ENCODE measurements around the gene SLC49A3. TPM values are rescaled to one million over a fixed set of nuclear protein-coding genes. Genes with fewer than 3 reads are reported as not detected.

Gene SLC49A3
- total and polyA plus RNA-seq, 2 of the 13 experiments (the other 11 are each of a cell fraction or from before 2014, with no cell fraction given) = 0.07 to 0.17 TPM

DNA sequence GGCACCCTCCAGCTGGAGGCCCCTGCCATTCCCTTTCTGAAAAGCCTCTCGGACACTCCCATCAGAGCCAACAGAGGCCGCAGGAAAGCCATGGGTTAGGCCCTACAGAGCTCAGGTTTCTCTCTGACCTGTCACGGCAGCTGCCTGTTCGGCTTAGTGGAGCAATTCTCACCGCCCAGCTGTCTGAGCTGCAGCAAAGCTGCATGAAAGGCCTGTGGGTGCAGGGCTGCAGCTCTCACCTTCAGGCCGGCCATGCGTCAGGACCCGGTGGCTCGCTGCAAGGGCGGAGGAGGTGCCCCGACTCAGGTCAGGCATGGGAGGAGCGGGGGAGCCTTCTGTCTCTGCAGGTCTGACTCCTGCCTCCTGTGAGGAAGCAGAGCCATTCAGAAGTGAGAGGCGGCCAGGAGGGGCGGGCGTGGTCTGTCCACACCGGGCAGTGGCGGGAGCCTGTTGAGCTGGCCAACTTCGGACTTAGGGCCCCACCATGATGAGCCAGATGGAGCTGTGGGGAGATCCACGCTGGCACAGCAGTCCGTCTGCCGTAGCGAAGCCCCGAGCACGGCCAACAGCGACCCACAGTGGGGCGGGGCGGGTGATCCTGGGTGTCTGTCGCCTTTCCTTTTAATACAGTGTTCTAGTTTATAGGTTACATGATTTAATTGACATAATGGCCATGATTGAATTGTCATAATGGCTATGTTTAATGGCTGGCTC, 40.2 kb downstream of the SLC49A3 start (continued):
- TF ChIP-seq, protein P1, sequence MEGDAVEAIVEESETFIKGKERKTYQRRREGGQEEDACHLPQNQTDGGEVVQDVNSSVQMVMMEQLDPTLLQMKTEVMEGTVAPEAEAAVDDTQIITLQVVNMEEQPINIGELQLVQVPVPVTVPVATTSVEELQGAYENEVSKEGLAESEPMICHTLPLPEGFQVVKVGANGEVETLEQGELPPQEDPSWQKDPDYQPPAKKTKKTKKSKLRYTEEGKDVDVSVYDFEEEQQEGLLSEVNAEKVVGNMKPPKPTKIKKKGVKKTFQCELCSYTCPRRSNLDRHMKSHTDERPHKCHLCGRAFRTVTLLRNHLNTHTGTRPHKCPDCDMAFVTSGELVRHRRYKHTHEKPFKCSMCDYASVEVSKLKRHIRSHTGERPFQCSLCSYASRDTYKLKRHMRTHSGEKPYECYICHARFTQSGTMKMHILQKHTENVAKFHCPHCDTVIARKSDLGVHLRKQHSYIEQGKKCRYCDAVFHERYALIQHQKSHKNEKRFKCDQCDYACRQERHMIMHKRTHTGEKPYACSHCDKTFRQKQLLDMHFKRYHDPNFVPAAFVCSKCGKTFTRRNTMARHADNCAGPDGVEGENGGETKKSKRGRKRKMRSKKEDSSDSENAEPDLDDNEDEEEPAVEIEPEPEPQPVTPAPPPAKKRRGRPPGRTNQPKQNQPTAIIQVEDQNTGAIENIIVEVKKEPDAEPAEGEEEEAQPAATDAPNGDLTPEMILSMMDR (CRISPR knock-in tag; IDR thresholded peaks at IDR 0.05) = 0 out of 2 replicates have a peak, but pooled peaks have one; percentile 7
- TF ChIP-seq SNAPC5 (CRISPR knock-in tag; IDR thresholded peaks at IDR 0.05; ENCODE audit: borderline replicate concordance) (no peak), TCF7L2 (IDR thresholded peaks at IDR 0.05; ENCODE audit: low read depth, low read length) (no peak), TEAD3 (CRISPR knock-in tag; optimal IDR thresholded peaks at IDR 0.05; ENCODE audit: borderline replicate concordance) (peak; percentile 43), SMAD9 (CRISPR knock-in tag; IDR thresholded peaks at IDR 0.05) (no peak), ATF7-NPFF (CRISPR knock-in tag; IDR thresholded peaks at IDR 0.05; ENCODE audit: low read depth) (no peak), ZBTB38 (CRISPR knock-in tag; IDR thresholded peaks at IDR 0.05) (peak; percentile 38; the same call in 1 of the 2 replicates), FOSL1 (CRISPR knock-in tag; IDR thresholded peaks at IDR 0.05; ENCODE audit: borderline replicate concordance) (no peak)
- TF ChIP-seq, protein P2, sequence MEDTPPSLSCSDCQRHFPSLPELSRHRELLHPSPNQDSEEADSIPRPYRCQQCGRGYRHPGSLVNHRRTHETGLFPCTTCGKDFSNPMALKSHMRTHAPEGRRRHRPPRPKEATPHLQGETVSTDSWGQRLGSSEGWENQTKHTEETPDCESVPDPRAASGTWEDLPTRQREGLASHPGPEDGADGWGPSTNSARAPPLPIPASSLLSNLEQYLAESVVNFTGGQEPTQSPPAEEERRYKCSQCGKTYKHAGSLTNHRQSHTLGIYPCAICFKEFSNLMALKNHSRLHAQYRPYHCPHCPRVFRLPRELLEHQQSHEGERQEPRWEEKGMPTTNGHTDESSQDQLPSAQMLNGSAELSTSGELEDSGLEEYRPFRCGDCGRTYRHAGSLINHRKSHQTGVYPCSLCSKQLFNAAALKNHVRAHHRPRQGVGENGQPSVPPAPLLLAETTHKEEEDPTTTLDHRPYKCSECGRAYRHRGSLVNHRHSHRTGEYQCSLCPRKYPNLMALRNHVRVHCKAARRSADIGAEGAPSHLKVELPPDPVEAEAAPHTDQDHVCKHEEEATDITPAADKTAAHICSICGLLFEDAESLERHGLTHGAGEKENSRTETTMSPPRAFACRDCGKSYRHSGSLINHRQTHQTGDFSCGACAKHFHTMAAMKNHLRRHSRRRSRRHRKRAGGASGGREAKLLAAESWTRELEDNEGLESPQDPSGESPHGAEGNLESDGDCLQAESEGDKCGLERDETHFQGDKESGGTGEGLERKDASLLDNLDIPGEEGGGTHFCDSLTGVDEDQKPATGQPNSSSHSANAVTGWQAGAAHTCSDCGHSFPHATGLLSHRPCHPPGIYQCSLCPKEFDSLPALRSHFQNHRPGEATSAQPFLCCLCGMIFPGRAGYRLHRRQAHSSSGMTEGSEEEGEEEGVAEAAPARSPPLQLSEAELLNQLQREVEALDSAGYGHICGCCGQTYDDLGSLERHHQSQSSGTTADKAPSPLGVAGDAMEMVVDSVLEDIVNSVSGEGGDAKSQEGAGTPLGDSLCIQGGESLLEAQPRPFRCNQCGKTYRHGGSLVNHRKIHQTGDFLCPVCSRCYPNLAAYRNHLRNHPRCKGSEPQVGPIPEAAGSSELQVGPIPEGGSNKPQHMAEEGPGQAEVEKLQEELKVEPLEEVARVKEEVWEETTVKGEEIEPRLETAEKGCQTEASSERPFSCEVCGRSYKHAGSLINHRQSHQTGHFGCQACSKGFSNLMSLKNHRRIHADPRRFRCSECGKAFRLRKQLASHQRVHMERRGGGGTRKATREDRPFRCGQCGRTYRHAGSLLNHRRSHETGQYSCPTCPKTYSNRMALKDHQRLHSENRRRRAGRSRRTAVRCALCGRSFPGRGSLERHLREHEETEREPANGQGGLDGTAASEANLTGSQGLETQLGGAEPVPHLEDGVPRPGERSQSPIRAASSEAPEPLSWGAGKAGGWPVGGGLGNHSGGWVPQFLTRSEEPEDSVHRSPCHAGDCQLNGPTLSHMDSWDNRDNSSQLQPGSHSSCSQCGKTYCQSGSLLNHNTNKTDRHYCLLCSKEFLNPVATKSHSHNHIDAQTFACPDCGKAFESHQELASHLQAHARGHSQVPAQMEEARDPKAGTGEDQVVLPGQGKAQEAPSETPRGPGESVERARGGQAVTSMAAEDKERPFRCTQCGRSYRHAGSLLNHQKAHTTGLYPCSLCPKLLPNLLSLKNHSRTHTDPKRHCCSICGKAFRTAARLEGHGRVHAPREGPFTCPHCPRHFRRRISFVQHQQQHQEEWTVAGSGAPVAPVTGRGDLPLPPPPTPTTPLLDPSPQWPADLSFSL (CRISPR knock-in tag; IDR thresholded peaks at IDR 0.05) = no peak
- TF ChIP-seq, protein P3, sequence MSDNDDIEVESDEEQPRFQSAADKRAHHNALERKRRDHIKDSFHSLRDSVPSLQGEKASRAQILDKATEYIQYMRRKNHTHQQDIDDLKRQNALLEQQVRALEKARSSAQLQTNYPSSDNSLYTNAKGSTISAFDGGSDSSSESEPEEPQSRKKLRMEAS (IDR thresholded peaks at IDR 0.05) = 0 out of 2 replicates have a peak, but pooled peaks have one; percentile 37
- TF ChIP-seq, protein P4, sequence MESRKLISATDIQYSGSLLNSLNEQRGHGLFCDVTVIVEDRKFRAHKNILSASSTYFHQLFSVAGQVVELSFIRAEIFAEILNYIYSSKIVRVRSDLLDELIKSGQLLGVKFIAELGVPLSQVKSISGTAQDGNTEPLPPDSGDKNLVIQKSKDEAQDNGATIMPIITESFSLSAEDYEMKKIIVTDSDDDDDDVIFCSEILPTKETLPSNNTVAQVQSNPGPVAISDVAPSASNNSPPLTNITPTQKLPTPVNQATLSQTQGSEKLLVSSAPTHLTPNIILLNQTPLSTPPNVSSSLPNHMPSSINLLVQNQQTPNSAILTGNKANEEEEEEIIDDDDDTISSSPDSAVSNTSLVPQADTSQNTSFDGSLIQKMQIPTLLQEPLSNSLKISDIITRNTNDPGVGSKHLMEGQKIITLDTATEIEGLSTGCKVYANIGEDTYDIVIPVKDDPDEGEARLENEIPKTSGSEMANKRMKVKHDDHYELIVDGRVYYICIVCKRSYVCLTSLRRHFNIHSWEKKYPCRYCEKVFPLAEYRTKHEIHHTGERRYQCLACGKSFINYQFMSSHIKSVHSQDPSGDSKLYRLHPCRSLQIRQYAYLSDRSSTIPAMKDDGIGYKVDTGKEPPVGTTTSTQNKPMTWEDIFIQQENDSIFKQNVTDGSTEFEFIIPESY (CRISPR knock-in tag; IDR thresholded peaks at IDR 0.05) = no peak
